Measurements from ENCODE around the gene TOPORS. TPM values are rescaled to one million over a fixed set of nuclear protein-coding genes. Genes with fewer than 3 reads are reported as not detected.
"Not testable (repeated sequence)": the region's sequence is repeated elsewhere in the genome, so short reads cannot be mapped to it uniquely, and the experiment has no call there.

TOPORS gene
- total RNA-seq, result 10 to 100 TPM; 14.8 to 28.3 (median 16.8) TPM
- total RNA-seq (2013), result 21.5 TPM
- total RNA-seq, result 24.5 to 136 (median 65.5) reads per million in 29 experiments

GRCh38 chr9:32552172-32552872 is at the start of gene TOPORS, which contains the start of gene SMIM27:
TSS of gene TOPORS (minus strand) at chr9:32552586. CDS start at chr9:32552436, 150 bp downstream.
TSS of gene SMIM27 (plus strand) at chr9:32552327. CDS start at chr9:32552435, 108 bp downstream.
- POLR2A ChIA-PET, result interaction anchor here (0.6 to 1.0 kb wide), 5 partner anchors 20 to 1400 kb away, joined by 3 to 6 read pairs (median 5); partner anchors contain the start of genes DNAJA1 (in 1 of the 2), NDUFB6 (in 1 of the 2) and RIGI (in 1 of the 2)
- WGBS (ENCODE audit: insufficient coverage), result 0% methylated on average over 37 of the region's 46 CpGs
- Mint-ChIP-seq H3K4me1 (peaks cover 53 to 60% (median 55%) of the 10 kb centered on the region in 3 donors), H3K36me3 (peaks cover 3% of the 10 kb centered on the region), H3K27me3 (no peaks in the 10 kb centered on the region), H3K9me3 (no peaks in the 10 kb centered on the region), H3K27ac (peak within 1 kb of the TSS; percentile 99 to 100), H3K4me3 (peak within 1 kb of the TSS; percentile 91 to 98 (median 97))
- CTCF ChIA-PET, result interaction anchor here (0.6 to 4.3 kb wide), 8 partner anchors 13 to 173 kb away, joined by 3 to 78 read pairs (median 6); partner anchors contain the start of genes NDUFB6 (in 1 of the 2) and RIGI (in 1 of the 2)
- Histone ChIP-seq H3K36me3 (ENCODE audit: control insufficient read depth in 2 of 2, extremely low read depth in 1 of 2, insufficient read depth in 1 of 2, low read length in 1 of 2) (no peaks in the 10 kb centered on the region), H3K4me1 (ENCODE audit: control insufficient read depth in 1 of 2, extremely low read depth in 1 of 2, insufficient read depth in 2 of 2, low read length in 2 of 2) (peaks cover 13 to 24% of the 10 kb centered on the region in 2 experiments), H3K4me3 (ENCODE audit: control insufficient read depth in 1 of 2, extremely low read depth in 1 of 2, low read length in 1 of 2) (peak within 1 kb of the TSS; percentile 89 to 91), H3K9me3 (no peaks in the 10 kb centered on the region), H3K27ac (ENCODE audit: low read length) (peak within 1 kb of the TSS; percentile 99), H3K27me3 (replicated peaks in 1 of 2; ENCODE audit: control insufficient read depth in 2 of 2, extremely low read depth in 1 of 2, insufficient read depth in 2 of 2, low read length in 1 of 2) (no peaks in the 10 kb centered on the region)
- DNase-seq (peak; percentile 80 to 94 (median 90)), ATAC-seq (replicated peaks in 1 of 4) (peak; percentile 58 to 68 (median 66))

- ATAC-seq (replicated peaks in 1 of 4); H3K4me1 Mint-ChIP-seq; CTCF ChIA-PET; H3K36me3 Mint-ChIP-seq; H3K4me3 ChIP-seq (ENCODE audit: control insufficient read depth in 1 of 2, extremely low read depth in 1 of 2, low read length in 1 of 2); POLR2A ChIA-PET; H3K4me3 Mint-ChIP-seq; H3K4me1 ChIP-seq (ENCODE audit: control insufficient read depth in 1 of 2, extremely low read depth in 1 of 2, insufficient read depth in 2 of 2, low read length in 2 of 2); H3K9me3 ChIP-seq; H3K27me3 ChIP-seq (replicated peaks in 1 of 2; ENCODE audit: control insufficient read depth in 2 of 2, extremely low read depth in 1 of 2, insufficient read depth in 2 of 2, low read length in 1 of 2); H3K36me3 ChIP-seq (ENCODE audit: control insufficient read depth in 2 of 2, extremely low read depth in 1 of 2, insufficient read depth in 1 of 2, low read length in 1 of 2); H3K27ac ChIP-seq (ENCODE audit: low read length); H3K27ac Mint-ChIP-seq; H3K9me3 Mint-ChIP-seq; DNase-seq: not testable (repeated sequence)
- no CpG with 5 or more reads among the region's 3 CpGs for WGBS (ENCODE audit: insufficient coverage)
- peaks cover 18 to 33% of the 10 kb centered on the region in 2 donors for H3K27me3 Mint-ChIP-seq
These were observed 46.6 kb upstream of the TOPORS start for GRCh38 chr9:32599021-32599420.

- Mint-ChIP-seq H3K27ac (no peak overlapping the region), H3K27me3 (peaks cover 16 to 33% of the 10 kb centered on the region in 2 donors), H3K36me3 (no peaks in the 10 kb centered on the region), H3K4me1 (no peaks in the 10 kb centered on the region), H3K9me3 (no peaks in the 10 kb centered on the region), H3K4me3 (no peak overlapping the region)
- Histone ChIP-seq H3K4me1 (ENCODE audit: control insufficient read depth in 1 of 2, extremely low read depth in 1 of 2, insufficient read depth in 2 of 2, low read length in 2 of 2) (no peaks in the 10 kb centered on the region), H3K9me3 (no peaks in the 10 kb centered on the region), H3K36me3 (ENCODE audit: control insufficient read depth in 2 of 2, extremely low read depth in 1 of 2, insufficient read depth in 1 of 2, low read length in 1 of 2) (no peaks in the 10 kb centered on the region), H3K27me3 (replicated peaks in 1 of 2; ENCODE audit: control insufficient read depth in 2 of 2, extremely low read depth in 1 of 2, insufficient read depth in 2 of 2, low read length in 1 of 2) (no peaks in the 10 kb centered on the region), H3K4me3 (ENCODE audit: control insufficient read depth in 1 of 2, extremely low read depth in 1 of 2, low read length in 1 of 2) (no peak overlapping the region), H3K27ac (ENCODE audit: low read length) (no peak overlapping the region)
- DNase-seq, result no peak
- no peak for ATAC-seq (replicated peaks in 1 of 4)
- CTCF ChIA-PET, result interaction anchor here in 1 of 2 donors (0.6 kb wide), 1 partner anchor 14 kb away, joined by 3 read pairs; no protein-coding TSS in a partner anchor
- POLR2A ChIA-PET, result no interaction called here
These were observed 44.5 kb upstream of the TOPORS start for GRCh38 chr9:32596936-32597335.

- no peaks in the 10 kb centered on the region for H3K4me1 ChIP-seq (ENCODE audit: control insufficient read depth in 1 of 2, extremely low read depth in 1 of 2, insufficient read depth in 2 of 2, low read length in 2 of 2)
- no peaks in the 10 kb centered on the region for H3K36me3 ChIP-seq (ENCODE audit: control insufficient read depth in 2 of 2, extremely low read depth in 1 of 2, insufficient read depth in 1 of 2, low read length in 1 of 2)
- ChIA-PET POLR2A (no interaction called here), CTCF (interaction anchor here in 1 of 2 donors (0.6 kb wide), 1 partner anchor 15 kb away, joined by 3 read pairs; no protein-coding TSS in a partner anchor)
- H3K9me3 Mint-ChIP-seq, result no peaks in the 10 kb centered on the region
- H3K4me3 ChIP-seq (ENCODE audit: control insufficient read depth in 1 of 2, extremely low read depth in 1 of 2, low read length in 1 of 2), result no peak overlapping the region
- no peaks in the 10 kb centered on the region for H3K27me3 ChIP-seq (replicated peaks in 1 of 2; ENCODE audit: control insufficient read depth in 2 of 2, extremely low read depth in 1 of 2, insufficient read depth in 2 of 2, low read length in 1 of 2)
- no peaks in the 10 kb centered on the region for H3K36me3 Mint-ChIP-seq
- no peaks in the 10 kb centered on the region for H3K9me3 ChIP-seq
- DNase-seq (no peak), ATAC-seq (replicated peaks in 1 of 4) (no peak)
- peaks cover 16 to 35% of the 10 kb centered on the region in 2 donors for H3K27me3 Mint-ChIP-seq
- 50% methylated on average over 3 of the region's 4 CpGs for WGBS (ENCODE audit: insufficient coverage)
- H3K27ac Mint-ChIP-seq, result no peak overlapping the region
- no peak overlapping the region for H3K27ac ChIP-seq (ENCODE audit: low read length)
- no peak overlapping the region for H3K4me3 Mint-ChIP-seq
- no peaks in the 10 kb centered on the region for H3K4me1 Mint-ChIP-seq
These were observed 43.9 kb upstream of the TOPORS start for GRCh38 chr9:32596096-32596865.

GRCh38 chr9:32590898-32591297 is 38.5 kb upstream of the TOPORS start:
- Mint-ChIP-seq H3K27ac (no peak overlapping the region), H3K36me3 (no peaks in the 10 kb centered on the region), H3K4me1 (no peaks in the 10 kb centered on the region), H3K9me3 (no peaks in the 10 kb centered on the region), H3K4me3 (no peak overlapping the region), H3K27me3 (peaks cover 18 to 34% of the 10 kb centered on the region in 2 donors)
- peaks cover 0 to 2% of the 10 kb centered on the region in 2 experiments for H3K27me3 ChIP-seq (replicated peaks in 1 of 2; ENCODE audit: control insufficient read depth in 2 of 2, extremely low read depth in 1 of 2, insufficient read depth in 2 of 2, low read length in 1 of 2)
- POLR2A ChIA-PET, result no interaction called here
- DNase-seq, result no peak
- no peaks in the 10 kb centered on the region for H3K9me3 ChIP-seq
- no peaks in the 10 kb centered on the region for H3K36me3 ChIP-seq (ENCODE audit: control insufficient read depth in 2 of 2, extremely low read depth in 1 of 2, insufficient read depth in 1 of 2, low read length in 1 of 2)
- H3K4me3 ChIP-seq (ENCODE audit: control insufficient read depth in 1 of 2, extremely low read depth in 1 of 2, low read length in 1 of 2), result no peak overlapping the region
- no peak overlapping the region for H3K27ac ChIP-seq (ENCODE audit: low read length)
- CTCF ChIA-PET, result interaction anchor here (1.2 to 3.0 kb wide), 4 partner anchors 9 to 212 kb away, joined by 3 to 24 read pairs (median 10); no protein-coding TSS in a partner anchor
- WGBS (ENCODE audit: insufficient coverage), result no CpG with 5 or more reads among the region's 1 CpG
- ATAC-seq (replicated peaks in 1 of 4), result no peak
- H3K4me1 ChIP-seq (ENCODE audit: control insufficient read depth in 1 of 2, extremely low read depth in 1 of 2, insufficient read depth in 2 of 2, low read length in 2 of 2), result no peaks in the 10 kb centered on the region

GRCh38 chr9:32590476-32590875 is 38.1 kb upstream of the TOPORS start:
- H3K27ac Mint-ChIP-seq, result no peak overlapping the region
- Histone ChIP-seq H3K27me3 (replicated peaks in 1 of 2; ENCODE audit: control insufficient read depth in 2 of 2, extremely low read depth in 1 of 2, insufficient read depth in 2 of 2, low read length in 1 of 2) (peaks cover 0 to 4% of the 10 kb centered on the region in 2 experiments), H3K4me1 (ENCODE audit: control insufficient read depth in 1 of 2, extremely low read depth in 1 of 2, insufficient read depth in 2 of 2, low read length in 2 of 2) (no peaks in the 10 kb centered on the region), H3K9me3 (no peaks in the 10 kb centered on the region), H3K36me3 (ENCODE audit: control insufficient read depth in 2 of 2, extremely low read depth in 1 of 2, insufficient read depth in 1 of 2, low read length in 1 of 2) (no peaks in the 10 kb centered on the region), H3K4me3 (ENCODE audit: control insufficient read depth in 1 of 2, extremely low read depth in 1 of 2, low read length in 1 of 2) (no peak overlapping the region), H3K27ac (ENCODE audit: low read length) (no peak overlapping the region)
- ChIA-PET POLR2A (no interaction called here), CTCF (interaction anchor here (0.7 to 3.0 kb wide), 3 partner anchors 11 to 212 kb away, joined by 6 to 24 read pairs (median 16); no protein-coding TSS in a partner anchor)
- ATAC-seq (replicated peaks in 1 of 4) (no peak), DNase-seq (no peak)
- H3K27me3 Mint-ChIP-seq, result peaks cover 19 to 31% of the 10 kb centered on the region in 2 donors
- H3K4me3 Mint-ChIP-seq, result no peak overlapping the region
- H3K9me3 Mint-ChIP-seq, result no peaks in the 10 kb centered on the region
- no CpG with 5 or more reads among the region's 2 CpGs for WGBS (ENCODE audit: insufficient coverage)
- no peaks in the 10 kb centered on the region for H3K36me3 Mint-ChIP-seq
- H3K4me1 Mint-ChIP-seq, result no peaks in the 10 kb centered on the region

Data from T-cell (primary cell).